ENCODE measurements around the gene GUCD1.

The GUCD1 gene

DNA sequence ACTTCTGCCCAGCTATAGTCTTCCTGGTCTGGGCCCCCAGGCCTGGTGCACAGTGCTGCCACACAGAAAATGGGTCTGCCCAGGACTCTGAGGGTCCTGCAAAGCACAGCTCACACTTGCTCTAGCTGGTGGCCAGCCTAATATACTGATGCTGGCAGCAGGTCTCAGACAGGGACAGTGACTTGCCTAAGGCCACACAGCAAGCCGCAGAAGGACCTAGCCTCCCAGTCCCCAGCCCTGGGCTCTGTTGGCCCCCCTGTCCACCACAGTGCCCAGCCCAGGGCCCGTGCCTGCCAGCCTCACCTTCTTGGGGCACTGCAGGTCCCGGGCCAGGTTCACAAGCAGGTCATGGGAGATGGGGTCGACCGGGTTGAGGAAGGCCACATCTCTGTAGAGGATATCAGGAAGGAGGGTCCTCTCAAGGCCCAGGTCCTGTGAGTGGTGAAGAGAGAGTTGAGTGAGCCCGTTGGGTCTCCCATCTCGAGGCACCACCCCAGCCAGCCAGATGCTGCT, 34.6 kb upstream of the GUCD1 start:
- DNase-seq, result no peak

DNA sequence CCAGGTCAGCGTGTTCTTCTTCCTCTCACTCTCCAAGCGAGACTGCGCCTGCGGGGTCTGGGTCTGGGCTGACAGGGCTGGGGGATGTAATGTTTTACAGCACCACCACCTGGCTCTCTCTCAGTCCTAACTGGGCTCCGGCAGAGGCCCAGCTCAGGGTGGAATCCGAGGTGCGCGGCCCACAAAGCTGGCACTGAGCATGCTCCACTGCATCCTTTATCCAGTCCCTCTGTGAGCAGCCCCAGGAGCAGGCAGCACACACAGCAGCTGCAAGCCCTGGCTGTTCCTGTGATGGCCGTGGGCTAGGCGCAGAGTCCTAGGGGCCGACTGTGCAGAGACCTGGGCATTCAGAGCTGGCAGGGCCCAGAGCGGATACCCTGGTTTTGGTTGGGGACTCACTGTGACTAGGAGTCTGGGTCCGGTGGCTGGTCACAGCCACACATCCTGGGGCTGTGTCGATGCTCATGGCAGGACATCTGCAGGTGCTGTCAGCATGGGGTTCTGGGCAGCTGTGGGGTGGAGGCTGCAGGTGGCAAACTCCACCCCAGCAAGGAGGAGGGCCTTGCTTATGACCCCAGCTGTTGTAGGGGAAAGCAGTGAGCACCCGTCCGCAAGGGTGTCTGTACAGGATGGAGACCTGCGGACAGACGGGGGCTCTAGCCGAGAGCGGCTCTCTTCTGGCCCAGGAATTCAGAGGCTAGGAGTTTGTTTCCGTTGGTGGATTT, 34.0 kb upstream of the GUCD1 start:
- DNase-seq, result no peak

DNA sequence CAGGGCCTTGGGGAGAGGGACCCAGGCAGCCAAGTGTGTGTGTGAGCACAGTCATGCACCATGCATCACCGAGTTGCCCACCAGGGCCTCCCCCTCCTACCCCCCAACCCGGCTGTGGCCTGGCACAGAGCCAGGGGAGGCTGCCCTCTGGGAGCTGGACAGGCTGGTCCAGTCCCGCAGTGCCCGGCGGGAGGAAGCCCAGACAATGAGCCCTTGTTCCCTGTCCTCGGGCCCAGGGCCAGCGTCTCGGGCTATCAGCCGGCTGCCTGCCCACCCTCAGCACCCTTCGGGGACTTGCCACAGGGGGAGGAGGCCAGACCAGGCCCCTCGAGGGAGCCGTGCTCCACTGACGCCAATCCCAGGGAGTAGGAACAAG, 33.4 kb upstream of the GUCD1 start:
- DNase-seq, result no peak

DNA sequence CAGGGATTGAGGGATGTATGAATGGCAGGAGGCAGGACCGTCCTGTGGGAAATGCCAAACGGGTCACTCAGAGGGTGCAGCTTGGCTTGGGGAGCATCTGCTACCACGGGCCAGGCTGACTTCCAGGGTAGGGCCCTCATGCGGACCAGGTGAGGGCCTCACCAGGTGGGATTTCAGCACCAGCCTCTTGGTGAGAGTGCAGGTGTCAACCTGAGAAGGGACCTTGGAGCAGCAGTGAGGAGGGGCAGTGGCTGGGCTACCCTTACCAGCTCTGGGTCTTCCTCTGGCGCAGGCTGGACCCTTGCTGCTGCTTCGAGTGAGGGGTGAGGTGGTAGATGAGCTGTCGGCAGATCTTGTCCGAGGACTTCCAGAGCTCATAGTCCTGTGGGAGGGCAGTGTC, 33.0 kb upstream of the GUCD1 start:
- DNase-seq, result no peak

DNA sequence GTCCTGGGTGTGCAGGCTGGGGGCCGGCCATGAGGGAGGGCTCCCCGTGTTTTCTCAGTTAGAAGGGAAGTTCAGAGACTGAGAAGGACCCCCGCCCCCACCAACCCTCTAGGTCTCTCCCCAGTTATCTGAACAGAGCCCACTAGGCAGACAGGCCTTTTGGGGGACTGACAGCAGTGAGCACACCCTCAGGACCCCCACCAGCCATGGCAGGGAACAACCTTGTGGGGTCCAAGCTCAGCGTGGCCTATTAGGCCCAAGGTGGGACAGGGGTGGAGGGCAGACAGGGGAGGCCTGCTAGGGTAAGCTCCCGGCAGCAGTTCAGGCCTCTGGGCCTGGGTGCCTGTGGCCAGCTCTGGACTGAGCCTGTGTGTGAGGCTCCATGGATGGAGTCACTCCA, 32.3 kb upstream of the GUCD1 start:
- DNase-seq, result no peak

DNA sequence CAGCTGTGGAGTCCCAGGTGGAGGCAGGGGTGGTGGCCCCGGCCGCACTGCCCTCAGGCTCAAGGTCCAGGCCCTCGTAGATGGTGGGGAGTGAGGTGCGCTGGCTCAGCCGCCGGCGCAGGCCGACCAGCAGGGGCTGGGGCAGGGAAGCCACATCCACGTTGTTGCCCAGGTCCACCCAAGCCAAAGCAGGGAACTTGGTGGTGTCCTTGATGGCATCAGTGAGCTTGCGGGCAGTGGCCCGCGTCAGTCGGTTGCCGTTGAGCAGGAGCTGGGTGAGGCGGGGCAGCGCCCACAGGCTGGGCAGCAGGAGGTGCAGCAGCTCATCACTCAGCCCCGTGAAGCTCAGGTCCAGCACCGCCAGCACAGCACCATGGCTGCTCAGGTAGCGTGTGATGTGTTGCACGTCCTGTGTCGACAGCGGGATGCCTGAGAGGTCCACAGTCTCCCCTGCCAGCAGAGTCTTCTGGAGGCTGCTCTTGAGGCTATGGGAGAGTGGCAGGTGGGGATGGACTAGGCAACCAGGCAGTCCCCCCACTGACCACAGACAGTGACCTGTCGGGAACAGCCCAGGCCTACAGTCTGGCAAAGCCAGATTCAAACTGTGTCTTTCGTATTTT, 31.1 kb upstream of the GUCD1 start:
- DNase-seq, result no peak

DNA sequence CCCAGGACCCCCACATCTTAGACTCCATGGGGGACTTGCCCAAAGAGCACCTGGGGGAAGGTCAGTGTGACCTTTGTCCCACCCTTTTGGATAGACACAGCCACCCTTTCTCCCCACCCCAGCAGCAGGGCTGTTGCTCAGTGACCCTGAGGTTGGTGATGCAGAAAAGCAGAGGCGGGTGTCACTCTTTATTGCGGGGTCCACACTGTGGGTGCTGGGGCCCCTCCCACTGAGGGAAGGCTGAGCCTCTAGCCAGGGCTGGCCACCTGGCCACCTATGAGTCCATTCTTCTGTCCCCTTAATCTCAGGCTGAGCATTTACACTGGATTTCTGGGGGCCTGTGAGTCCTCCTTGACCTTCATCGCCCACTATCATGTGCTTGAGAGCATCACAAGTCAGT, 30.5 kb upstream of the GUCD1 start:
- no peak for DNase-seq

DNA sequence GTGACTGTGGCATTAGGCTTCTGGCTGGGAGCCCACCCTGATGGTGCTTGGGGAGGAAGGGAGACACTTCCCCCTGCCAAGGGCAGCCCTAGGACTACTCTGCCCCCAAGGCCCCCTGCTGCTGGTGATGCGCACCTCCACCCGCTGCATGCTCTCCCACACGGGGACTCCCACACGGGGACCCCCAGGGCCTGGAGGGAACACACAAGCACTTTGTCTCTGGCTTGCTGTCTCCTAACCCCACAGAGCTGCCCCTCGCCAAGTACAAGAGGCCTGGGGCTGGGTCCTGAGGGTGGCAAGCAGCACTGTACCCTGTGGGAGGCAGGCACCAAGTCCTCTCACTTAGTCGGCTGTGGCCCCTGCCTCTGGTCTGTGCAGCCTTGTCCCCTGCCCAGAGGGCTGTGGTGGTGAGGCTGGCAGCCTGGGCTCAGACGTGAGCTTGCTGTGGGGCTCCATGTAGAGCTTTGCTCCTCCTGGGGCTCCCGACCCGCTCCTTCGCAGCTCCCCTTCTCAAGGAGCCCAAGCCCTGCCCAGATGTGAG, 30.0 kb upstream of the GUCD1 start:
- no peak for DNase-seq

DNA sequence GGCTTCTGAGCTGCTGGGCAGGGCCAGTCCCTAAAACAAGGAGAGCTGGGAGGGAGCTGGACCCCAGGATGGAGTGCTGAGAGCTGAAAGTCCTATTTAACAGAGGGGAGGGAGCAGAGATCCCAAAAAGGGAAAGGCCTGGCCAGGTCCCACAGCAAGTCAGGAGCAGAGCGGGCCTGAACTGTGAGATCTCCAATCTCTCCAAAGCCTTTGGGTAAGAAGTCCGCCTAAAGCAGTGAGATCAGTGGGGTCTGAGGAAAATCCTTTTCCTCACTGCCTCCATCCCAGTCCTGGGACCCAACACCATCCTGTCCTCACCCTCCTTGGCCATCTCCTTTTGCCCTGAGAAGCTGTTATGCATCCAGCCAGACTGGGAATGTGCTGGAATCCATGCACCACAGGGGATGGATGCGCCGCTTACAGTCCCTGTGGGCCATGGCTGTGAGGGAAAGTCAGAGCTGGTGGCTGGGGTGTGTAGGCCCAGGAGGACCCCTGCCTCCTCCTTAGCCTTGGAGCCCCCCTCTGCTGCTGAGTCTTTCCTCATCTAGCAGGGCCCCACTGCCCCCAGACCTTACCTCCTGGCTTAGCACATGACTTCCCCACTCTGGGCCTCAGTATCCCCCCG, 29.3 kb upstream of the GUCD1 start:
- no peak for DNase-seq

DNA sequence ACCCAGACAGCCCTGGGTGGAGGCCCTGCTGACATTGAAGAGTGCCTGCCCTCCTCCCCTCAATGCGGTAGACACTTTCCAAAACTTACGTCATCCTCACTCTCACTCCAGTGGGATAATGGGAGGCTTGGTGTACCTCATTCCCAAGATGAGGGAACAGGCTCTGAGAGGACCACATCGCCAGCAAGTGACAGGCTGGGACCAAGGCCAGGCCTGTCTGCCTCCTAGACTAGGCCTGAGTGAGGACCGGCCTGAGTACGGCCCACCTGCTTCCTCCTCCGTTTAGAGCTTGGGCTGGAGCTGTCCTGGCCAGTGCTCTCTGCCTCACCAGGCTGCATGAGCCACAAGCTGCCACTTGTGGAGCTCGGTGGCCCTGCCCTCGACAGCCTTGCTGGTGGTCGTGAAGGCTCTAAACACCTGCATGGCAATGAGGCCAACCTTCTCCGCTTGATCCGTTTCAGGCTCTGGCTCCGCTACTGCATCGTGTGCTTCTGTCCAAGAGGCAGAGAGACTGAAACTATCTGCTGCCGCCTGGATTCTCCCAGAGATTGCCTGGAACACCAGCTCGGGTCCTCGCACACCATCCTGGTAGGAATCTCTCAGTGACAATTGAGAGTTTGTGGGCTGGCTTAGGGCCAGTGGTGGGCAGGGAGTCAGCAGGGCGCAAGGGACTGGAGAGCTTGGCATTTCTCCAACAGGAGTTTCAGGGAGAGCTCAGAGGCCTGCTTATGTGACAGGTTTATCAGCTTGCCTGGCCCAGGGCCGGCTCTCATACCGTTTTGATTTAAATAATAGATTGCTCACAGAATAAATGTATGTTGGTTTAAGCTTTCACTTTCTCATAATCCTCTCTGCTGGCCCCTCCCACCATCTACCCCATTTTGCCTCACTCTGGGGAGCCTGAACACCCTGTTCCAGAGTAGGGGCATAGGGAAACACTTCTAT, 28.6 kb upstream of the GUCD1 start:
- DNase-seq, result no peak

DNA sequence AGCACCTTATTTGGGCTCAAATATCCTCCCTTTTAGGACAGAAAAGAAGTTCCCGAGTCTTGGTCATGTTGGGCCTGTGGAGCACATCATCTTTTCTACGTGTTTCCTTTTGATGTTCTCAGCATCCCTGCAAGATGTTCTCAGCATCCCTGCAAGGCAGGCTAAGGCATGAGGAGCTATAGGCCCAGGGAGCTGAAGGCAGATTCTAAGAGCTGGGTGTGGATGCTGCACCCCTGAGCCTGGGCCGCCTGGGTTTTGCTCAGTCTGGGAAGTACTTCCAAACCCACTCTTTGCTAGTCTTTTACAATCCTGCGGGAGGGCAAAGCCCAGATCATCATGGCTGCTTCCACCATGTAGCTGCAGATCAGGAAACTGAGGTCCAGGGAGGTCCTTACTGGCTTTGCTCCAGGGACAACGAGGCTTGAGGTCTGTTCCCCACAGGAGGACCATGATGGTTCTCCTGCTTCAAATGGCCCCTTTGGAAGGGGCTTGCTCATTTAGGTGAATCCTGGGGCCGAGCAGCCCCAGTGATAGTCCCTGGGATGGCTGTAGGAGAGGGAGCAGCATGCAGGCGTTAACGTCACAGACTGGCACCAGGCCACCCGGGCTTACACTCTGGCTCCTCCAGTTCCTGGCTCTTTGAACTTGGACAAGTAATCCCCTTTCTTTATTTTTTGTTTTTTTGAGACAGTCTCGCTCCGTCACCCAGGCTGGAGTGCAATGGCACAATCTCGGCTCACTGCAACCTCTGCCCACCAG, 27.3 kb upstream of the GUCD1 start:
- no peak for DNase-seq

DNA sequence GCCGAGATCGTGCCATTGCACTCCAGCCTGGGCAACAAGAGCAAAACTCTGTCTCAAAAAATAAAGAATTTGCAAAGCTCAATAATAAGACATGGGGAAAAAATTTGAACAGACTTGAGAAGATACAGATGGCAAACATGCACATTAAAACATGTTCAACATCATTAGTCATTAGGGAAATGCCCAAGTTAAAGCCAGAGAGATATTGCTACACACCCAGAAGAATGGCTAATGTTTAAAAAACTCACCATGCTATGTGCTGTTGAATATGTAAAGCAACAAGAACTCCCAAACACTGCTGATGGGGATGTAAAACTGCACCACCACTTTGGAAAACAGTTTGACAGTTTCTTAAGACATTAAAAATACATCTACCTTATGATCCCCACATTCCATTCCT, 25.3 kb upstream of the GUCD1 start:
- no peak for DNase-seq

DNA sequence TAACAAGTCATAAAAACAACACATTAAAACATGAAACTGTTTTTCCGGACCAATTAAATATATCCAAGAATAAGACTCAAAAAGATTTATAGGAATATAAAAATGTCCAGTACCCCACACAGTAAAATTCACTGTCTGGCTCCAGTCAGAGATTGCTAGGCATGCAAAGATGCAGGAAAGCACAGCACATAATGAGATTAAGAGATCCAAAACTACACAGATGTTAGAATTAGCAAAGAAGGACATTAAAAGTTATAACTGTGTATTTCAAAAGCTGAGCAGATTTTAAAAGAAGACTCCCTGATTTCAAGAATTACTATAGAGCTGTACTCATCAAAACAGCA, 24.3 kb upstream of the GUCD1 start:
- DNase-seq, result no peak

DNA sequence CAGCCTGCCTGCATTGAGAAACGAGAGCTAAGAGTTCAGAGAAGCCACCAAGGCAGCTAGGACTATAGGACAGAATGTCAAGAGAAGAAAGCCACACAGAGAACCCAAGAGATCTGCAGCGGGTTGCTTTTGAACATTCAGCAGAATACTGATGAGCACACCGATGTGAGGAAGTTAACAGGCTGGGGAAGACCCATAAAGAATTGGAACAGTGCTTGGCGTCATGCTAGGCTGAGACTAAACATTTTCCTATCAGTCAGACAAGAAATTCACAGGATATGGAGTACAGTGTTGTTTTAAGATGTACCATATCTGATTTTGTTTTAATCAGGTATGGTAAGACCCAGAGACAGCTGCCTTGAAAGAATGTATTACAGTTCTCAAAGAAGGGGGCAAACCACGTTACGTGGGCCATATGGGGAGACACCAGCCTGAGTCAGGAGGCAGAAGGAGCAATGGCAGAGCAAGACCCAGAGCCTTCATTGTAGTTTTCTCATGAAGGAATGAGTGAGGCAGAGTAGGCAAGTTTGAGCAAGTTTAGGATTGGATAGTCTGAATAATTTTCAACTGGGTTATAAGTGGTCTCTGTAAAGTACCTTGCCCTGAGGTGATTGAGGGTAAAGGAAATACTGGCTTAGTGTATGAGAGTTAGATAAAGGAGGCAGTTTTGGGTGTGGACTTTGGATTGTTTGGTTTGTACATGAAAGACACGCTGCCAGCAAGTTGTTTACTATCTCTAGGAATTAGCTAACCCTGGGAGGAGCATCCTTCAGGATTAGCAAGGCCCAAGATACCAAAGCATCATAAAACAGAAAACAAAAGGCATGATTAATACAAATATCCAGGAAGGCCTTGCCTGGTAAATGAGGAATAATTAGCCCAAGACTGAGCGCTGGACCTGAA, 23.7 kb upstream of the GUCD1 start:
- DNase-seq, result no peak

DNA sequence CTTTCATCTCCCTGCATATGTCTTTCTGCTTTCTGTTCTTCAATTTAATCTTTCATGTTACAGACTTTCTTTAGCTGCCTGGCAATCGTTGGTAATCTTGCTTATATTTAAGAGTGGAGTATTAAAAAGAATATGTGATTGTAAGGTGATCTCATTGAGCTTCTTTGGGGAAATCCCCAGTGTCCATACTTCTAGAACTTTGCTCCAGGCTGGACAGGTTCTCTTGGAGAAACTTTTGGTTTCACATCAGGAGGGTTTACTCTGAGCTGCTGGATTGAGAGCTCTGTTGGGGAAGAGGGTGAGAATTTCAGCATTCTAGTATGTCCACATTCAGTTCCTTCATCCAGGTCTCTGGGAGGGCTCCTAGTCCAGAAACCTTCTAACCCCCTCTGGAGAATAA, 21.8 kb upstream of the GUCD1 start:
- DNase-seq, result no peak

DNA sequence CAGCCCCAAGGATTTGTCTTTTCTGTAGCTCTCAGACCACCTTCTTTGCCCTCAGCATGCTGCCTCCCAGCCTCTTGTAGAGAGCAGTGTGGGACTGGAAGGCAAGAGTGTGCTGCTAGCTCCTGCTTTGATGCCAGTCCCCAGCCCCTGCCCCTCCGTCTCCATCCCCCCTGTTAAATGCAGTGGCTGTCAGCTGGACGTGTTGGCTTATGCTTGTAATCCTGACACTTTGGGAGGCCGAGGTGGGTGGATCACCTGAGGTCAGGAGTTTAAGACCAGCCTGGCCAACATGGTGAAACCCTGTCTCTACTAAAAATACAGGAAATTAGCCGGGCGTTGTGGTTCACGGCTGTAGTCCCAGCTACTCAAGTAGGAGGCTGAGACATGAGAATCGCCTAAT, 16.3 kb upstream of the GUCD1 start:
- DNase-seq, result no peak

DNA sequence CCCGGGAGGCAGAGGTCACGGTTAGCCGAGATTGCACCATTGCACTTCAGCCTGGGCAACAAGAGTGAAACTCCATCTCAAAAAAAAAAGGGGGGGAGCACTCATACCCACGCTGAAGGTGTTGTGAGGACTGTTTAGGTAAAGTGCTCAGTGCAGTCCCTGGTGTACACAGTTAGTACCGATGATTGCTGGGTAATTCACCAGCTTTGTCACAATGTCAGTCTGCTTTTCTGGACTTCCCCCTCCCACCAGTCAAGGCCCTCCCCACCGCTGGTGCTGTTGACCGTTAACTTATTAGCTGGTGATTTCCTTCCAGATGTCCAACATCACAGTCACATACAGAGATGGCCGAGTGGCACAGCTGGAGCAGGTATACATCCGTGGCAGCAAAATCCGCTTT, 12.7 kb upstream of the GUCD1 start:
- DNase-seq, result no peak

DNA sequence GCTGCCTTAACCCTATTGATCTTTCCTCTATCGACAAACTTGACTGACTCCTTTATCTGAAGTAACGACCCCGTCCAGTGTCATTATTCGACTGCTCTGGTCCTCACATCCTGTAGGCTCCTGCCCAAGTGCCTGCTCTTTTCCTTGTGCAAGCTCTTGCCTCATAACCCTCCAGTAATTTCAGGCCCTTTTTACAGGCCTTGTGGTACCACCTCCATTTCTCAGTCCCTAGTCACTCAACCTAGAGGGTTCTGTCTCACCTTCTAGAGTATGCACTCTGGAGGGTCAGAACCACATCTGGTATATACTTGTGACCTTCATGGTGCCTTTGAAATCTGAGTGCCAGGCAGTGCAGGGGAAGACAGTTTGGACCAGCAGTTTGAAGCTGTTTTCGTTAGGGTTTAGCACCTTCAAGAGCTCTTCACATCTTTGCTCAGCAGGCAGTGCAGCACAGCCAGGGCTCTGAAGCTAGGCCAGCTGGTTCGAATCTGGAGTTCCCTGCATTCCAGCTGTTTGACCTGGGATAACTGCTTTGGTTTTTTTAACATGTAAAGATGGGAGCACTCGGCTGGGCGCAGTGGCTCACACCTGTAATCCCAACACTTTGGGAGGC, 12.1 kb upstream of the GUCD1 start:
- DNase-seq, result no peak

DNA sequence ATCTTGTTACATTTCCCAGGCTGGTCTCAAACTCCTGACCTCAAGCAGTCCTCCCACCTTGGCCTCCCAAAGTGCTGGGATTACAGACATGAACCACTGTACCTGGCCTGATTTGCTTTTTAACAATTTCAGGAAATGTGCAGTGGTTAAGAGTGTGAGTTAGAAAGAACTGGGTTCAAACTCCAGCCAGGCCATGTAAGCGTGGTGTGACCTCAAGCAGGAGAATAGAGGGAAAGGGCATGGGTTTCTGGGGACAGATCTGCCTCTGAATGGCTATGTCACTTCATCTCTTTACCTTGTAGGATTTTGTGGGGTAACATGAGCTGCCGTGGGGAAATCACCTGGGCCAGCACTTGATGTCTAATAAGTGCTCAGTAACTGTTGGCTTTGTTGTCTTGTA, 10.1 kb upstream of the GUCD1 start:
- no peak for DNase-seq

DNA sequence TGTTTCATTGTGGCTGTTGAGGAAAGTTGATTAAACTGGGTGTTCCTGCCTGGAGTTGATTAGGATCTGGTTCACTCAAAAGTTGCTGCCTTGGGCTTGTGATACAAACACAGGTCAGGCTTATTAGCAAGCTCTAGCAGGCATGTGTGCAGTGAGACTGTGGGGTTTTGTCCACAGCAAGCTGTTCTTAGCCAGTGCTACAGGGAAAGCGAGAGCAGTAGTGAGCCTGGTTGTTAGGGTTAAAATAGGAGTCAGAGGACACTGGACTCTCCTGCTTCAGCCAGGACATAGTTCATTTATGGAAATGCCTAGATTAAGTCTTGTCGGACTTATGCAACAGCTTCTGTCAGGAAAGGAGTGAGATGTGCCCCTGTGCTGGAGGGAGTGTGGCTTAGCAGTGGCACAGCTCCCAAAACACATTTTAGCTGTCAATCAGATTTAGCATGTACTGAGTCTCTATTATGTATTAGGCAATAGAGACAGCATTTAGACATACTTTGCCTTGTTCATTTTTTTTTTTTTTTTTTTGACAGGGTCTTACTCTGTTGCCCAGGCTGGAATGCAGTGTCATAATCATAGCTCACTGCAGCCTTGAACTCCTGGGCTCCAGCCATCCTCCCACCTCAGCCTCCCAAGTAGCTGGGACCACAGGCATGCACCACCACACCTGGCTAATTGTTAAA, 9.6 kb upstream of the GUCD1 start:
- DNase-seq, result no peak

All from activated effector memory CD4-positive, alpha-beta T cell treated with Interleukin-2 at 50 U/mL for 16 hours (primary cell).